Measurements from ENCODE around the gene SLC44A1. TPM values are rescaled to one million over a fixed set of nuclear protein-coding genes. Genes with fewer than 3 reads are reported as not detected.

The SLC44A1 gene
- polyA plus RNA-seq, 1 experiment = 6.6 TPM

- Histone ChIP-seq H3K36me3 (ENCODE audit: control insufficient read depth, insufficient read depth, low read length) (no peaks in the 10 kb centered on the region), H3K4me3 (ENCODE audit: low read depth, low read length) (no peak overlapping the region), H3K27me3 (ENCODE audit: control insufficient read depth, insufficient read depth, low read length) (no peaks in the 10 kb centered on the region)
- no peak for TF ChIP-seq CTCF (IDR thresholded peaks at IDR 0.05; ENCODE audit: insufficient read depth, low read depth, low read length)
- no peak for DNase-seq (ENCODE audit: low read depth)
- ChIA-PET CTCF (interaction anchor here (1.1 to 1.8 kb wide), 2 partner anchors 15 to 22 kb away, joined by 3 to 5 read pairs; no protein-coding TSS in a partner anchor), POLR2A (no interaction called here)
Observed at GRCh38 chr9:105391288-105391687, 146.8 kb downstream of the SLC44A1 start.

- H3K4me3 ChIP-seq (ENCODE audit: low read depth, low read length) = no peak overlapping the region
- H3K36me3 ChIP-seq (ENCODE audit: control insufficient read depth, insufficient read depth, low read length) = no peaks in the 10 kb centered on the region
- CTCF ChIA-PET = interaction anchor here (0.6 to 1.8 kb wide), 3 partner anchors 13 to 83 kb away, joined by 3 to 5 read pairs (median 3); no protein-coding TSS in a partner anchor
- no peak for DNase-seq (ENCODE audit: low read depth)
- no peak for TF ChIP-seq CTCF (IDR thresholded peaks at IDR 0.05; ENCODE audit: insufficient read depth, low read depth, low read length)
- H3K27me3 ChIP-seq (ENCODE audit: control insufficient read depth, insufficient read depth, low read length) = no peaks in the 10 kb centered on the region
- POLR2A ChIA-PET = no interaction called here
Observed at GRCh38 chr9:105392531-105392930, 148.1 kb downstream of the SLC44A1 start.

GRCh38 chr9:105393576-105394344, 149.3 kb downstream of the SLC44A1 start:
- no peak for TF ChIP-seq CTCF (IDR thresholded peaks at IDR 0.05; ENCODE audit: insufficient read depth, low read depth, low read length)
- CTCF ChIA-PET = interaction anchor here (0.8 kb wide), 1 partner anchor 12 kb away, joined by 3 read pairs; no protein-coding TSS in a partner anchor

GRCh38 chr9:105396441-105396840, 152.0 kb downstream of the SLC44A1 start:
- no peak overlapping the region for H3K4me3 ChIP-seq (ENCODE audit: low read depth, low read length)
- no peak for DNase-seq (ENCODE audit: low read depth)
- TF ChIP-seq CTCF (IDR thresholded peaks at IDR 0.05; ENCODE audit: insufficient read depth, low read depth, low read length) = no peak
- H3K27me3 ChIP-seq (ENCODE audit: control insufficient read depth, insufficient read depth, low read length) = no peaks in the 10 kb centered on the region
- no peaks in the 10 kb centered on the region for H3K36me3 ChIP-seq (ENCODE audit: control insufficient read depth, insufficient read depth, low read length)
- POLR2A ChIA-PET = no interaction called here
- CTCF ChIA-PET = interaction anchor here (1.1 to 1.6 kb wide), 4 partner anchors 9 to 616 kb away, joined by 3 to 4 read pairs (median 4); no protein-coding TSS in a partner anchor

More at GRCh38 chr9:105393576-105394344, 149.3 kb downstream of the SLC44A1 start:
- Histone ChIP-seq H3K4me3 (ENCODE audit: low read depth, low read length) (no peak overlapping the region), H3K27me3 (ENCODE audit: control insufficient read depth, insufficient read depth, low read length) (no peaks in the 10 kb centered on the region), H3K36me3 (ENCODE audit: control insufficient read depth, insufficient read depth, low read length) (no peaks in the 10 kb centered on the region)
- DNase-seq (ENCODE audit: low read depth) = no peak
- POLR2A ChIA-PET = no interaction called here

GRCh38 chr9:105396901-105397300, 152.4 kb downstream of the SLC44A1 start:
- H3K4me3 ChIP-seq (ENCODE audit: low read depth, low read length) = no peak overlapping the region
- CTCF ChIA-PET = interaction anchor here (0.6 kb wide), 1 partner anchor 222 kb away, joined by 3 read pairs; no protein-coding TSS in a partner anchor
- POLR2A ChIA-PET = no interaction called here
- no peaks in the 10 kb centered on the region for H3K27me3 ChIP-seq (ENCODE audit: control insufficient read depth, insufficient read depth, low read length)
- TF ChIP-seq CTCF (IDR thresholded peaks at IDR 0.05; ENCODE audit: insufficient read depth, low read depth, low read length) = no peak
- H3K36me3 ChIP-seq (ENCODE audit: control insufficient read depth, insufficient read depth, low read length) = no peaks in the 10 kb centered on the region
- DNase-seq (ENCODE audit: low read depth) = no peak
